OCI-LY3 (cell line): ENCODE data around the gene IFT88.

Experiments
- H2AFZ ChIP-seq: fragments of 200-600, 300-600 bp; shearing (Covaris generic); 2 replicates; pipeline ENCODE4 v1.6.0; 2014; ENCODE audit warnings: antibody characterized with exemption, low read depth, low read length
- H3K27ac ChIP-seq: fragments of 200-600, 300-600 bp; sonication (generic); 2 replicates; pipeline ENCODE4 v1.5.1; 2014; ENCODE audit warnings: mild to moderate bottlenecking, low read length, moderate library complexity, mixed read lengths
- H3K27me3 ChIP-seq: fragments of 200-600, 300-600 bp; sonication (generic); 2 replicates; pipeline ENCODE4 v1.6.1; 2014; ENCODE audit warnings: low read depth, low read length, mixed read lengths
- H3K36me3 ChIP-seq: fragments of 200-600, 300-600 bp; sonication (generic); replicated peaks from 2 replicates; pipeline ENCODE3; 2014; ENCODE audit warnings: low read depth, low read length, mixed read lengths
- H3K4me1 ChIP-seq: fragments of 300-600, 200-600 bp; sonication (generic); 2 replicates; pipeline ENCODE4 v1.6.1; 2014; ENCODE audit warnings: low read length, mixed read lengths
- H3K4me2 ChIP-seq: fragments of 200-600, 300-600 bp; sonication (generic); 2 replicates; pipeline ENCODE4 v1.6.1; 2014; ENCODE audit warnings: low read length, mixed read lengths
- H3K4me3 ChIP-seq: fragments of 300-600, 200-600 bp; sonication (generic); 2 replicates; pipeline ENCODE4 v1.5.1; 2014; ENCODE audit warnings: antibody characterized with exemption, mild to moderate bottlenecking, low read length, moderate library complexity
- H3K79me2 ChIP-seq: fragments of 300-600, 200-600 bp; shearing (Covaris generic); 2 replicates; pipeline ENCODE4 v1.6.1; 2014; ENCODE audit warnings: mild to moderate bottlenecking, low read length, mixed read lengths
- H3K9ac ChIP-seq: fragments of 300-600, 200-600 bp; shearing (Covaris generic); 2 replicates; pipeline ENCODE4 v1.6.0; 2014; ENCODE audit warnings: mild to moderate bottlenecking, low read length, moderate library complexity
- H3K9me3 ChIP-seq: fragments of 200-600, 300-600 bp; shearing (Covaris generic); 2 replicates; pipeline ENCODE4 v1.6.1; 2014; ENCODE audit warnings: low read length, mixed read lengths; ENCODE audit not compliant: insufficient read depth
- H4K20me1 ChIP-seq: fragments of 200-600, 300-600 bp; sonication (generic); 2 replicates; pipeline ENCODE4 v1.6.1; 2016; ENCODE audit warnings: low read length, mixed read lengths; ENCODE audit not compliant: insufficient read depth
- CTCF ChIP-seq: fragments of 200-600, 300-600 bp; sonication (generic); IDR thresholded peaks from 2 replicates; pipeline ENCODE4 v1.5.1; 2014; ENCODE audit warnings: antibody characterized with exemption, low read length, low read depth
- EZH2phosphoT487 ChIP-seq: fragments of 200-600 bp; shearing (Covaris generic); IDR thresholded peaks from 2 replicates; pipeline ENCODE4 v1.6.1; 2018; ENCODE audit warnings: antibody characterized with exemption, mixed run types, low read depth

The IFT88 gene

GRCh38 chr13:20546556-20546955, 20.4 kb upstream of the IFT88 start:
- Histone ChIP-seq H3K9me3 (no peaks in the 10 kb centered on the region), H3K4me2 (peak overlapping the region; percentile 73), H3K9ac (peak overlapping the region; percentile 8; the same call in 1 of the 2 replicates), H3K27me3 (no peaks in the 10 kb centered on the region), H3K79me2 (no peaks in the 10 kb centered on the region), H3K4me3 (peak overlapping the region; percentile 16), H2AFZ (peak overlapping the region; percentile 43), H3K36me3 (no peaks in the 10 kb centered on the region), H3K4me1 (peaks cover 40% of the 10 kb centered on the region), H3K27ac (peak overlapping the region; percentile 44), H4K20me1 (no peaks in the 10 kb centered on the region)
- TF ChIP-seq EZH2phosphoT487 (no peak), CTCF (no peak)

- Histone ChIP-seq H3K27me3 (no peaks in the 10 kb centered on the region), H3K9me3 (no peaks in the 10 kb centered on the region), H3K27ac (no peak overlapping the region), H3K36me3 (no peaks in the 10 kb centered on the region), H3K9ac (no peak overlapping the region), H3K4me1 (peaks cover 40% of the 10 kb centered on the region), H3K4me3 (no peak overlapping the region), H2AFZ (no peak overlapping the region), H3K79me2 (no peaks in the 10 kb centered on the region), H4K20me1 (no peaks in the 10 kb centered on the region), H3K4me2 (peak overlapping the region; percentile 73)
- TF ChIP-seq CTCF (no peak), EZH2phosphoT487 (no peak)
Measured at GRCh38 chr13:20547479-20547908, 19.5 kb upstream of the IFT88 start.

GRCh38 chr13:20550799-20551198, 16.2 kb upstream of the IFT88 start:
- H3K4me1 ChIP-seq = peaks cover 22% of the 10 kb centered on the region

GRCh38 chr13:20553311-20553710, 13.6 kb upstream of the IFT88 start:
- Histone ChIP-seq H3K4me3 (no peak overlapping the region), H2AFZ (no peak overlapping the region), H3K9me3 (no peaks in the 10 kb centered on the region), H3K27ac (no peak overlapping the region), H3K9ac (no peak overlapping the region), H3K36me3 (no peaks in the 10 kb centered on the region), H3K4me1 (no peaks in the 10 kb centered on the region), H4K20me1 (no peaks in the 10 kb centered on the region), H3K4me2 (no peak overlapping the region), H3K79me2 (no peaks in the 10 kb centered on the region), H3K27me3 (no peaks in the 10 kb centered on the region)
- TF ChIP-seq EZH2phosphoT487 (no peak), CTCF (no peak)

More at GRCh38 chr13:20550799-20551198, 16.2 kb upstream of the IFT88 start:
- Histone ChIP-seq H3K9me3 (no peaks in the 10 kb centered on the region), H3K4me2 (no peak overlapping the region), H3K27me3 (no peaks in the 10 kb centered on the region), H3K9ac (no peak overlapping the region), H4K20me1 (no peaks in the 10 kb centered on the region), H3K36me3 (no peaks in the 10 kb centered on the region), H3K79me2 (no peaks in the 10 kb centered on the region), H2AFZ (no peak overlapping the region), H3K4me3 (no peak overlapping the region), H3K27ac (no peak overlapping the region)
- no peak for TF ChIP-seq EZH2phosphoT487
- peak; percentile 22; the same call in 1 of the 2 replicates for TF ChIP-seq CTCF
